HCT116 (cell line): Measurements from ENCODE around the gene RBBP9. TPM values are rescaled to one million over a fixed set of nuclear protein-coding genes. Genes with fewer than 3 reads are reported as not detected.

Experiments
- ATAC-seq: fragments of 200-7000 bp; cut with Tn5 transposase; 2 replicates; pipeline ENCODE4 v1.9.1; 2020; ENCODE audit warnings: mild to moderate bottlenecking, moderate library complexity
- BruUV-seq: library from RNA; stranded (reverse); fragments of 400-500 nt; replicated peaks from 2 replicates; lab custom pipeline; 2021; lab: Mats Ljungman, UMichigan
- CTCF ChIA-PET: fragments of 300-600 bp; sonication (Branson Sonifier 250); formaldehyde crosslinking; loops from one replicate; lab custom pipeline; 2021; ENCODE audit warnings: antibody characterized with exemption; lab: Charles Lee
- POLR2A ChIA-PET: fragments of 300-600, 350-600 bp; sonication (Branson Sonifier 250); formaldehyde crosslinking; loops from one replicate; lab custom pipeline; 2021; ENCODE audit warnings: antibody characterized with exemption; lab: Charles Lee
- RAD21 ChIA-PET, 2 experiments: fragments of 300-600 bp; sonication (Branson Sonifier 250); formaldehyde crosslinking; loops; one replicate each; lab custom pipeline; 2023; ENCODE audit warnings: low total read pairs in 2 of 2; ENCODE audit not compliant: uncharacterized antibody in 2 of 2, unreplicated experiment in 2 of 2, low non-redundant PET in 1 of 2; lab: Charles Lee
- DNase-seq: peaks from one replicate; pipeline ENCODE4 v3.0.0-alpha.2; 2010; ENCODE audit warnings: low read depth, low spot score
- H2AFZ ChIP-seq: fragments of 200-600 bp; shearing (Covaris generic), sonication (generic); 2 replicates; pipeline ENCODE4 v1.6.1; 2017; ENCODE audit warnings: low read depth, mixed run types, mixed read lengths, antibody characterized with exemption, low read length; ENCODE audit not compliant: poor library complexity, severe bottlenecking
- H3K27ac ChIP-seq: 2 replicates; pipeline ENCODE4 v1.5.1; 2012; ENCODE audit warnings: low read depth, low read length
- H3K27me3 ChIP-seq: fragments of 200-600 bp; sonication (generic); 2 replicates; pipeline ENCODE4 v1.6.1; 2016; ENCODE audit warnings: mixed run types, low read length, mixed read lengths; ENCODE audit not compliant: insufficient read depth
- H3K36me3 ChIP-seq, 2 experiments: fragments of 200-500 bp in 1 of 2; fragments of 200-600 bp in 1 of 2; sonication (Bioruptor generic) in 1 of 2; sonication (generic) in 1 of 2; 2 replicates each; pipeline versions ENCODE4 v1.5.1 to v1.6.1; 2014 to 2016; ENCODE audit warnings: low read length in 2 of 2, inconsistent platforms in 1 of 2, mixed read lengths in 1 of 2, mixed run types in 1 of 2; ENCODE audit not compliant: insufficient read depth in 2 of 2, control insufficient read depth in 1 of 2
- H3K4me1 ChIP-seq, 2 experiments: fragments of 200-600 bp in 1 of 2; sonication (generic) in 1 of 2; 2 replicates each; pipeline versions ENCODE4 v1.5.1 to v1.6.1; 2012 to 2017; ENCODE audit warnings: low read length in 2 of 2, inconsistent platforms in 1 of 2, mild to moderate bottlenecking in 1 of 2, mixed read lengths in 1 of 2, mixed run types in 1 of 2, moderate library complexity in 1 of 2; ENCODE audit not compliant: insufficient read depth in 2 of 2, control insufficient read depth in 1 of 2
- H3K4me2 ChIP-seq: fragments of 200-600 bp; sonication (generic); 2 replicates; pipeline ENCODE4 v1.6.1; 2017; ENCODE audit warnings: mixed run types, low read length, mixed read lengths
- H3K4me3 ChIP-seq, 2 experiments: fragments of 200-600 bp in 1 of 2; sonication (generic) in 1 of 2; replicated peaks in 1 of 2; 2 replicates each; pipeline ENCODE4 v1.5.1; 2011 to 2016; ENCODE audit warnings: low read length in 2 of 2, control low read depth in 1 of 2, low read depth in 1 of 2, mild to moderate bottlenecking in 1 of 2, mixed read lengths in 1 of 2, mixed run types in 1 of 2
- H3K79me2 ChIP-seq: fragments of 200-600 bp; sonication (generic); 2 replicates; pipeline ENCODE4 v1.6.1; 2017; ENCODE audit warnings: mild to moderate bottlenecking, mixed run types, low read length, moderate library complexity, mixed read lengths; ENCODE audit not compliant: insufficient read depth
- H3K9ac ChIP-seq: fragments of 200-600 bp; sonication (generic); 2 replicates; pipeline ENCODE4 v1.6.1; 2016; ENCODE audit warnings: low read length, mixed read lengths
- H3K9me2 ChIP-seq: fragments of 200-600 bp; sonication (generic), shearing (Covaris generic); 2 replicates; pipeline ENCODE4 v1.6.1; 2017; ENCODE audit warnings: mixed run types, mild to moderate bottlenecking, moderate library complexity; ENCODE audit not compliant: insufficient read depth
- H3K9me3 ChIP-seq, 2 experiments: fragments of 200-500 bp in 1 of 2; fragments of 200-600 bp in 1 of 2; sonication (Bioruptor generic) in 1 of 2; sonication (generic) in 1 of 2; 2 replicates each; pipeline ENCODE4 v1.6.1; 2014 to 2017; ENCODE audit warnings: low read length in 2 of 2, mixed read lengths in 2 of 2, inconsistent platforms in 1 of 2, low read depth in 1 of 2, mild to moderate bottlenecking in 1 of 2, mixed run types in 1 of 2, moderate library complexity in 1 of 2; ENCODE audit not compliant: control insufficient read depth in 1 of 2, insufficient read depth in 1 of 2
- H4K20me1 ChIP-seq: fragments of 200-600 bp; sonication (generic), shearing (Covaris generic); 2 replicates; pipeline ENCODE4 v1.6.1; 2017; ENCODE audit warnings: mixed run types, mild to moderate bottlenecking, moderate library complexity; ENCODE audit not compliant: insufficient read depth
- CEBPB ChIP-seq: IDR thresholded peaks from 2 replicates; pipeline ENCODE4 v1.6.1; 2012; ENCODE audit warnings: low read depth
- EGR1 ChIP-seq: IDR thresholded peaks from 2 replicates; pipeline ENCODE4 v1.6.1; 2012; ENCODE audit warnings: low read depth
- ELF1 ChIP-seq: IDR thresholded peaks from 2 replicates; pipeline ENCODE4 v1.6.1; 2012; ENCODE audit warnings: low read depth, borderline replicate concordance
- EZH2 ChIP-seq: fragments of 200-600 bp; sonication (generic); IDR thresholded peaks from 2 replicates; pipeline ENCODE4 v1.6.1; 2017; ENCODE audit warnings: antibody characterized with exemption, mixed run types
- POLR2A ChIP-seq: IDR thresholded peaks from 2 replicates; pipeline ENCODE4 v1.7.0; 2011; ENCODE audit warnings: borderline replicate concordance; ENCODE audit not compliant: insufficient read depth, insufficient read length; ENCODE audit errors: extremely low read depth
- RAD21 ChIP-seq: IDR thresholded peaks from 2 replicates; pipeline ENCODE4 v1.6.1; 2012; ENCODE audit warnings: low read depth, mild to moderate bottlenecking
- SIN3A ChIP-seq: IDR thresholded peaks from 2 replicates; pipeline ENCODE4 v1.6.1; 2012; ENCODE audit warnings: low read depth
- SP1 ChIP-seq: IDR thresholded peaks from 2 replicates; pipeline ENCODE4 v1.6.1; 2012; ENCODE audit warnings: low read depth
- TCF7L2 ChIP-seq: IDR thresholded peaks from 2 replicates; pipeline ENCODE4 v1.7.0; 2011; ENCODE audit warnings: borderline replicate concordance, inconsistent platforms; ENCODE audit not compliant: insufficient read depth, insufficient read length; ENCODE audit errors: extremely low read depth
- YY1 ChIP-seq: IDR thresholded peaks from 2 replicates; pipeline ENCODE4 v1.6.1; 2011; ENCODE audit warnings: low read length, low read depth, moderate library complexity, mild to moderate bottlenecking; ENCODE audit not compliant: insufficient replicate concordance; ENCODE audit errors: extremely low read depth
- ZFX ChIP-seq: fragments of 450-650 bp; IDR thresholded peaks from 2 replicates; pipeline ENCODE4 v1.6.1; 2017
- intact Hi-C: fragments of 100-400 bp; cut with micrococcal nuclease; formaldehyde crosslinking; loops from 2 replicates; pipeline ENCODE4 v1.10.0; 2022
- total RNA-seq: library from RNA; stranded (reverse); gene quantifications from one replicate; pipeline ENCODE4 v1.2.1, GENCODE V29; 2021; ENCODE audit not compliant: unreplicated experiment
- TF ChIP-seq, protein P1 (sequence below): IDR thresholded peaks from 2 replicates; pipeline ENCODE4 v1.6.1; 2012; ENCODE audit warnings: low read depth
- TF ChIP-seq, protein P2 (sequence below), 3 experiments: fragments of 200-600 bp in 1 of 3; sonication (generic) in 1 of 3; IDR thresholded peaks in 2 of 3; conservative IDR thresholded peaks in 1 of 3; 2 replicates each; pipeline ENCODE4 v1.5.1; 2012 to 2017; ENCODE audit warnings: low read depth in 2 of 3, low read length in 2 of 3, antibody characterized with exemption in 1 of 3, borderline replicate concordance in 1 of 3, control low read depth in 1 of 3, mild to moderate bottlenecking in 1 of 3, mixed read lengths in 1 of 3, mixed run types in 1 of 3, moderate library complexity in 1 of 3; ENCODE audit not compliant: insufficient read depth in 1 of 3
- TF ChIP-seq, protein P3 (sequence below): IDR thresholded peaks from 2 replicates; pipeline ENCODE4 v1.6.1; 2012

Gene RBBP9
- total RNA-seq, 1 experiment from 2014 or later = 10.3 TPM

DNA sequence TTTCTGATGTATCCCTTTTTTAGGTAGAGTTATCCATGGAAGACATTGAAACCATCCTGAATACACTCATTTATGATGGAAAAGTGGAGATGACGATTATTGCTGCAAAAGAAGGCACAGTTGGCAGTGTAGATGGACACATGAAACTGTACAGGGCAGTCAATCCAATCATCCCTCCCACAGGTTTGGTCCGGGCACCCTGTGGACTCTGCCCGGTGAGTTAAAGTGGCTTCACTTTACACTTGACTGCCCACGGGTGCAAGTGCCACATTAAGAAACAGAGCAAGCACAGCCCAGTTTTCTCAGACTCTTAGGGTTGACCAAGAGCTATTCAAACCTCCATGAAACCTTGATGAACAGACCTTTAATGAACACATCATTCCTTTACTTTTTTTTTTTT lies 15.4 kb downstream of the RBBP9 start:
- Histone ChIP-seq H4K20me1 (no peaks in the 10 kb centered on the region), H3K27ac (no peak overlapping the region), H3K9me3 (no peaks in the 10 kb centered on the region), H3K9ac (no peak overlapping the region), H3K27me3 (no peaks in the 10 kb centered on the region), H3K4me1 (no peaks in the 10 kb centered on the region), H3K9me2 (no peaks in the 10 kb centered on the region), H3K79me2 (no peaks in the 10 kb centered on the region), H3K4me3 (no peak overlapping the region), H3K36me3 (peaks cover 34 to 44% of the 10 kb centered on the region in 2 experiments; a peak in 3 of 4 replicates), H3K4me2 (no peak overlapping the region), H2AFZ (no peak overlapping the region)
- no TSS peak for BruUV-seq
- TF ChIP-seq ELF1 = no peak
- ATAC-seq = no peak
- intact Hi-C loops = no loop called here
- POLR2A ChIA-PET = no interaction called here
- DNase-seq = no peak
- CTCF ChIA-PET = no interaction called here
- RAD21 ChIA-PET = no interaction called here

DNA sequence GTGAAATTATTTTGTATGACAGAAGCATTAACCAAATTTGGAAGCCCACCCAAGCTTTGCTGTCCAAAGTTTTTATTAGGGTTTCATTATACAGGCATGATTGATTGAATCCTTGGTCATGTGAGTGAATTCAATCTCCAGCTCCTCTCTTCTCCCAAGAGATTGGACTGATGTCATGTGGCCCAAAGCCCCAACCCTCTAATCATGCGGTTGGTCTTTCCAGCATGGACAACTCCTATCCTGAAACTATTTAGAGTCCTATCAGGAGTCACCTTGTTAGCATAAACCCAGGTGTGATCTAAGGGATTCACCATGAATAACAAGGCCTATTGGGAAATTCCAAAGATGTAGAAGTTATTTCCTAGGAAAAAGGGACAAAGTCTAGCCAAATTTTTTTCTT lies 19.2 kb downstream of the RBBP9 start:
- intact Hi-C loops = no loop called here
- Histone ChIP-seq H4K20me1 (no peaks in the 10 kb centered on the region), H3K27ac (no peak overlapping the region), H3K4me2 (no peak overlapping the region), H3K4me1 (no peaks in the 10 kb centered on the region), H3K36me3 (peaks cover 27 to 45% of the 10 kb centered on the region in 2 experiments; a peak in 3 of 4 replicates), H3K4me3 (no peak overlapping the region), H3K27me3 (no peaks in the 10 kb centered on the region), H3K79me2 (no peaks in the 10 kb centered on the region), H2AFZ (no peak overlapping the region), H3K9me2 (no peaks in the 10 kb centered on the region), H3K9ac (no peak overlapping the region), H3K9me3 (no peaks in the 10 kb centered on the region)
- CTCF ChIA-PET = no interaction called here
- POLR2A ChIA-PET = no interaction called here
- RAD21 ChIA-PET = no interaction called here
- DNase-seq (no peak), ATAC-seq (no peak)
- BruUV-seq = no TSS peak
- TF ChIP-seq YY1 (no peak), CEBPB (no peak), TCF7L2 (no peak), EGR1 (no peak), EZH2 (no peak), RAD21 (no peak), POLR2A (no peak), SP1 (no peak), ZFX (no peak), SIN3A (no peak)
- TF ChIP-seq, protein P1, sequence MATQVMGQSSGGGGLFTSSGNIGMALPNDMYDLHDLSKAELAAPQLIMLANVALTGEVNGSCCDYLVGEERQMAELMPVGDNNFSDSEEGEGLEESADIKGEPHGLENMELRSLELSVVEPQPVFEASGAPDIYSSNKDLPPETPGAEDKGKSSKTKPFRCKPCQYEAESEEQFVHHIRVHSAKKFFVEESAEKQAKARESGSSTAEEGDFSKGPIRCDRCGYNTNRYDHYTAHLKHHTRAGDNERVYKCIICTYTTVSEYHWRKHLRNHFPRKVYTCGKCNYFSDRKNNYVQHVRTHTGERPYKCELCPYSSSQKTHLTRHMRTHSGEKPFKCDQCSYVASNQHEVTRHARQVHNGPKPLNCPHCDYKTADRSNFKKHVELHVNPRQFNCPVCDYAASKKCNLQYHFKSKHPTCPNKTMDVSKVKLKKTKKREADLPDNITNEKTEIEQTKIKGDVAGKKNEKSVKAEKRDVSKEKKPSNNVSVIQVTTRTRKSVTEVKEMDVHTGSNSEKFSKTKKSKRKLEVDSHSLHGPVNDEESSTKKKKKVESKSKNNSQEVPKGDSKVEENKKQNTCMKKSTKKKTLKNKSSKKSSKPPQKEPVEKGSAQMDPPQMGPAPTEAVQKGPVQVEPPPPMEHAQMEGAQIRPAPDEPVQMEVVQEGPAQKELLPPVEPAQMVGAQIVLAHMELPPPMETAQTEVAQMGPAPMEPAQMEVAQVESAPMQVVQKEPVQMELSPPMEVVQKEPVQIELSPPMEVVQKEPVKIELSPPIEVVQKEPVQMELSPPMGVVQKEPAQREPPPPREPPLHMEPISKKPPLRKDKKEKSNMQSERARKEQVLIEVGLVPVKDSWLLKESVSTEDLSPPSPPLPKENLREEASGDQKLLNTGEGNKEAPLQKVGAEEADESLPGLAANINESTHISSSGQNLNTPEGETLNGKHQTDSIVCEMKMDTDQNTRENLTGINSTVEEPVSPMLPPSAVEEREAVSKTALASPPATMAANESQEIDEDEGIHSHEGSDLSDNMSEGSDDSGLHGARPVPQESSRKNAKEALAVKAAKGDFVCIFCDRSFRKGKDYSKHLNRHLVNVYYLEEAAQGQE = no peak
- TF ChIP-seq, protein P2, sequence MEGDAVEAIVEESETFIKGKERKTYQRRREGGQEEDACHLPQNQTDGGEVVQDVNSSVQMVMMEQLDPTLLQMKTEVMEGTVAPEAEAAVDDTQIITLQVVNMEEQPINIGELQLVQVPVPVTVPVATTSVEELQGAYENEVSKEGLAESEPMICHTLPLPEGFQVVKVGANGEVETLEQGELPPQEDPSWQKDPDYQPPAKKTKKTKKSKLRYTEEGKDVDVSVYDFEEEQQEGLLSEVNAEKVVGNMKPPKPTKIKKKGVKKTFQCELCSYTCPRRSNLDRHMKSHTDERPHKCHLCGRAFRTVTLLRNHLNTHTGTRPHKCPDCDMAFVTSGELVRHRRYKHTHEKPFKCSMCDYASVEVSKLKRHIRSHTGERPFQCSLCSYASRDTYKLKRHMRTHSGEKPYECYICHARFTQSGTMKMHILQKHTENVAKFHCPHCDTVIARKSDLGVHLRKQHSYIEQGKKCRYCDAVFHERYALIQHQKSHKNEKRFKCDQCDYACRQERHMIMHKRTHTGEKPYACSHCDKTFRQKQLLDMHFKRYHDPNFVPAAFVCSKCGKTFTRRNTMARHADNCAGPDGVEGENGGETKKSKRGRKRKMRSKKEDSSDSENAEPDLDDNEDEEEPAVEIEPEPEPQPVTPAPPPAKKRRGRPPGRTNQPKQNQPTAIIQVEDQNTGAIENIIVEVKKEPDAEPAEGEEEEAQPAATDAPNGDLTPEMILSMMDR (IDR thresholded peaks at IDR 0.05 in 2 of 3, conservative IDR thresholded peaks at IDR 0.05 in 1 of 3; ENCODE audit: borderline replicate concordance in 1 of 3, insufficient read depth in 1 of 3, low read depth in 2 of 3, low read length in 2 of 3) = no peak
- TF ChIP-seq, protein P3, sequence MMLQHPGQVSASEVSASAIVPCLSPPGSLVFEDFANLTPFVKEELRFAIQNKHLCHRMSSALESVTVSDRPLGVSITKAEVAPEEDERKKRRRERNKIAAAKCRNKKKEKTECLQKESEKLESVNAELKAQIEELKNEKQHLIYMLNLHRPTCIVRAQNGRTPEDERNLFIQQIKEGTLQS = no peak
